ENCODE results near the gene DLG1.

DLG1 gene

DNA sequence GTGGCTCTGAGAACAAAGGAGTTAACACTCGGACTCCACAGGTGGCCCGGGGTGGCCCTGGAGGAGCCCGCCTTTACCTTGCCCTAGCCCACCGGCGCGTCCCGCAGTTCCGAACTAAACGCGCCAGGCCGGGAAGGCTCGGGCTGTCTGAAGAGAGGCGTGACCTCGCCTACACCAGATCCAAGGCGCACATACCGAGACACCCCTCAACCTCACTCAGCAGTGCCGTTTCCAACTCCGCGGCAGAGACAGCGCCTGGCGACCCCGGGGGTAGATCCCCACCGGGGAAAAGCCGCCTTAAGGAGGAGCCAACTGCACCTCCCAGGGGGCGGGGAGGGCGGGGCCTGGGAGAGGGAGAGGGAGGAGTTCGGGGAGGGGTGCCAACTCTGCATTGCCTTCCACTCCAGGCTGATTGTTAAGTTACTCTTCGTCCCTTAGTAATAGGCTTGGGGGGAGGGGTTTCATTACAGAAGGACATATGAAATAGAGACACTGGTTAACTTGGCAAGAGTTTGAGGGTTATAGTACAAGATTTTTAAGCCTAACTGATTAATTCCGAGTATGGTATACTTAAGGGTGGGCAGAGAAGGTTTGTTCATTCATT lies at the start of gene DLG1:
Gene DLG1 (minus strand): TSS at position 272 of the 604 bp plus-strand sequence. CDS start 1,408 bp downstream, outside the sequence.
- H3K9ac ChIP-seq (ENCODE audit: low read depth, low read length): peak within 1 kb of the TSS; percentile 83
- peak within 1 kb of the TSS; percentile 93 for H3K4me3 ChIP-seq (ENCODE audit: low read depth, low read length)
- peaks cover 4% of the 10 kb centered on the region for H3K27me3 ChIP-seq (ENCODE audit: control insufficient read depth, insufficient read depth, low read length)
- no peaks in the 10 kb centered on the region for H3K9me3 ChIP-seq (ENCODE audit: control insufficient read depth, insufficient read depth, low read length)
- H3K4me1 ChIP-seq (ENCODE audit: control insufficient read depth, insufficient read depth, low read length): peaks cover 9% of the 10 kb centered on the region
- H3K36me3 ChIP-seq (ENCODE audit: control insufficient read depth, insufficient read depth, low read length): peaks cover 6% of the 10 kb centered on the region

DNA sequence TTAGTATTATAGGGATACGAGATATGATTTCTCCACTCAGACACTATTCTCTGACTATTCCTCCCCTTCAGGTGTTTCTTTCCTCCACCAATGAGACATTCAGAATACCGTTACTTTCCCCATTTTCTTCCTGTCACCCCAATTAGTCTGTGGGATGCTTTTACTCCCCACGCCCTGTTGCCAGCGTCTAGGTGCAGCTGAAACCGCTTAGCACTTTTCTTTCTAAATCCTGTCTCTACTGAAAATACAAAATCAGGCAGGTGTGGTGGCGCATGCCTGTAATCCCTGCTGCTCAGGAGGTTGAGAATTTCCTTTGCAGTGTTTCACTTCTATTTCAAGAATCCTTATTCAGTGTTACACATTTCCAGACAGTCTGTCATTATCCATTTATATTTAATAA lies 49.6 kb upstream of the DLG1 start:
- Histone ChIP-seq H3K9me3 (ENCODE audit: control insufficient read depth, insufficient read depth, low read length) (no peaks in the 10 kb centered on the region), H3K4me3 (ENCODE audit: low read depth, low read length) (no peak overlapping the region), H3K9ac (ENCODE audit: low read depth, low read length) (no peak overlapping the region), H3K36me3 (ENCODE audit: control insufficient read depth, insufficient read depth, low read length) (no peaks in the 10 kb centered on the region), H3K4me1 (ENCODE audit: control insufficient read depth, insufficient read depth, low read length) (no peaks in the 10 kb centered on the region), H3K27me3 (ENCODE audit: control insufficient read depth, insufficient read depth, low read length) (no peaks in the 10 kb centered on the region)

DNA sequence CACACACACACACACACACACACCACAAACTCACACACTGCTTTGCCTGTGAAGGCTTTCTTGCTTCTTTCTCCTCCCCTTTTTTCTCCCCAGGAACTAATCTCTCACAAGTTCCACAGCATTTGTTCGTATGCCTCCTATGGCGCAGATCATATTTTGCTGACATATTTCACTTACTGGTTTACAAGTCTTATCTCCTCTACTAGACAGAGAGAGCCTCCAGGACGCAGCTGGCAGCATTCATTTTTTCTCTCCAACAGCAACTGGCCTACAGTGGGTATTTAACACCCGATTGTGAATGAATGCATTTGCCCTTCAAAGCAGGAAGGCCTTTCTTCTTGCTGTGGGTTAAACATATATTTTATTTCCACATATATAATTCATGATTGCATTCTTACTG lies 47.0 kb upstream of the DLG1 start:
- H3K27me3 ChIP-seq (ENCODE audit: control insufficient read depth, insufficient read depth, low read length): no peaks in the 10 kb centered on the region
- no peak overlapping the region for H3K9ac ChIP-seq (ENCODE audit: low read depth, low read length)
- no peaks in the 10 kb centered on the region for H3K9me3 ChIP-seq (ENCODE audit: control insufficient read depth, insufficient read depth, low read length)
- no peaks in the 10 kb centered on the region for H3K36me3 ChIP-seq (ENCODE audit: control insufficient read depth, insufficient read depth, low read length)
- H3K4me3 ChIP-seq (ENCODE audit: low read depth, low read length): no peak overlapping the region
- no peaks in the 10 kb centered on the region for H3K4me1 ChIP-seq (ENCODE audit: control insufficient read depth, insufficient read depth, low read length)

DNA sequence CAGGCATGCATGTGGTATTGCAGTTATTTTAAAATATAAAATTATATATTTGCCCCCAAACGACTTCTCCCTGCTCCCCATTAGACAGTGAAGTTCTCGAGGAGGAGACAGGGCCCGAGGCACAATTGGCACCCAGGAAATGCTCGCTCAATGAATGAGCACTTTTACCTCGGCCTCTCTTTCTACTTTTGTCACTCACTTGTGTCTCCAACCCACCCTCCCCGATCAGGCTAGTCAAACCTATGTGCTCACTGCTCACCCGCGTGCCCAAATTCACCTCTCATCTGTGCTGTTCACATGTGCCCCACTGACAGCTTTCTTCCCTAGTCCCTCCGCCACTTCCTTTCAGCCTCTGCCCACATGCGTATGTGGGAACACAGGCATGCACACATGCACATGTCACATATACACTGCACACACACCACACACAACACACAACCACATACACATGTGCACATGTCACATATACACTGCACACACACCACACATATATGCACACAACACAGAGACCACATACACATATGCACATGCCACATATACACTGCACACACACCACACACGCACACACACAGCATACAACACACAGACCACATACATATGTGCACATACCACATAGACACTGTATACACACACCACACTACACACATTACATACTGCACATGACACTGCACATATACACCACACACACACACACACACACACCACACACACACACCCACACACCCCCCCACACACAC lies 46.3 kb upstream of the DLG1 start:
- no peak overlapping the region for H3K9ac ChIP-seq (ENCODE audit: low read depth, low read length)
- H3K27me3 ChIP-seq (ENCODE audit: control insufficient read depth, insufficient read depth, low read length): no peaks in the 10 kb centered on the region
- no peaks in the 10 kb centered on the region for H3K4me1 ChIP-seq (ENCODE audit: control insufficient read depth, insufficient read depth, low read length)
- no peaks in the 10 kb centered on the region for H3K9me3 ChIP-seq (ENCODE audit: control insufficient read depth, insufficient read depth, low read length)
- no peak overlapping the region for H3K4me3 ChIP-seq (ENCODE audit: low read depth, low read length)
- H3K36me3 ChIP-seq (ENCODE audit: control insufficient read depth, insufficient read depth, low read length): no peaks in the 10 kb centered on the region

DNA sequence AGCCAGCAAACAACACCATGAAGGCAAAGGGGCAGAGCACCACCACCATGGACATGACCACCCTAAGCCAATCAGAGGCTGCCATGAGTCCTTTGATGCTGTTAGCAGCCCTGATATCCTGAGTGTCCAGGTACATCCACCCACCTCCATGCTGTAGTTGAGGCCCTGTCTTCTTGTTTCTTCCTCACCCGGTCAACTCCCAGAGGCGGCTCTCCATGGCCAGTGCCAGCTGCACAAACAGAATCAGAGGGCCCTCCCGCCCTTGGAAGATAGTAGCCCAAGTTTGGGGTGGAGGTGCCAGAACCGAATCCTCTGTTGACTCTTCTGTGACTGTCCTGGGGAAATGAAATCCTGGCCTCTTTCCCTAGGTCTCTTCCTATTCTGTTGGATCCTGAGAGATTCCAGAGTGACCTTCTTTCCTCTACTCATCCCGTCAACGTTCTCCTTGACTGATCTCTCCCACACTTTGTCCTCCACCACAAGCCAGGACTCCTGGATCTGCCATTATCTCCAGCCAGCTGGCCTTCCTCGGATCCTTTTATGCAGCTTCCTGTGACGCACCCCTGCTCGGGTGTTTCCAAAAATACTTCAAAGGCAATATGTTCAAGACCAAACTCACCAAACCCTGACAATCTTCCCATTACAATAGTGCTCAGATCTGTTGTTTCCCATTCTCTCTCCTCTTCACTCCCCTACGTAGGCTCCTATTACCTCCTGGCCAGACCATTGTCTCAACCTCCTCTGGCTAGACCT lies 45.4 kb upstream of the DLG1 start:
- Histone ChIP-seq H3K9me3 (ENCODE audit: control insufficient read depth, insufficient read depth, low read length) (no peaks in the 10 kb centered on the region), H3K27me3 (ENCODE audit: control insufficient read depth, insufficient read depth, low read length) (no peaks in the 10 kb centered on the region), H3K36me3 (ENCODE audit: control insufficient read depth, insufficient read depth, low read length) (no peaks in the 10 kb centered on the region), H3K4me3 (ENCODE audit: low read depth, low read length) (no peak overlapping the region), H3K9ac (ENCODE audit: low read depth, low read length) (no peak overlapping the region), H3K4me1 (ENCODE audit: control insufficient read depth, insufficient read depth, low read length) (no peaks in the 10 kb centered on the region)

DNA sequence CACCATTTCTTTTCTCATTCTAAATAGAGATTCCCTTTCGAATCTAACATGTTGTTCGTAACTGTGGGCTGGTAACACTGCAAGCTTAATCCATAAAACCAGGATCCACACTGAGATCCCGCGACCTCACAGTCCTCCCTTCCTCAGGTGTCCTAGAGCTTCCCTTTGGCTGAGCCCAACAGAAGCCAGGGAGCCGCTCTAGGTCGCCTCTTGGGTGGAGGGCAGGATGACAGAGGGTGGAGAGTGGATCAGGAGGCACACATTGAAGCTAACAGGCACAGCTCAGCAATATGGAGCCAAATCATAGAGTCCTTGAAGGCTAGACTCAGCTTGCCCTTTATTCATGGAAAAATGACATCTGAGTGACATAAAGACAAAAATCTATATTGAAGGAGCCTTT lies 44.7 kb upstream of the DLG1 start:
- no peak overlapping the region for H3K9ac ChIP-seq (ENCODE audit: low read depth, low read length)
- no peaks in the 10 kb centered on the region for H3K4me1 ChIP-seq (ENCODE audit: control insufficient read depth, insufficient read depth, low read length)
- no peak overlapping the region for H3K4me3 ChIP-seq (ENCODE audit: low read depth, low read length)
- no peaks in the 10 kb centered on the region for H3K27me3 ChIP-seq (ENCODE audit: control insufficient read depth, insufficient read depth, low read length)
- no peaks in the 10 kb centered on the region for H3K36me3 ChIP-seq (ENCODE audit: control insufficient read depth, insufficient read depth, low read length)
- no peaks in the 10 kb centered on the region for H3K9me3 ChIP-seq (ENCODE audit: control insufficient read depth, insufficient read depth, low read length)

DNA sequence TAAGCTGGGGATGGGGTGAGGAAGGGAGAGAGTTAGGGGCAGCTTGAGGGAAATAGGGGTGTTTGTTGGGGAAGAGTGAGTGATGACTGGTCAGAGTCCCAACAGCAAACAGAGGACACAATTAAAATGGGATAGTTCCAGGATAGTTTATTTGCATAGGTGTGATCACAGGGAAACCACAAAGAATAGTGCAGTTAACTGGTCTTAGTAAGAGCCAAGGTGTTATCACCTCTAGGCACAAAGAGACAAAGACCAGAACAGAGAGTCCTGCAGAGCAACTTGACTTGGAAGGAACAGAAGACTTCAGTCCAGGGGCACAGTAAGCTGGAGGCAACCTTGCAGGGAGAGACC lies 42.1 kb upstream of the DLG1 start:
- no peaks in the 10 kb centered on the region for H3K9me3 ChIP-seq (ENCODE audit: control insufficient read depth, insufficient read depth, low read length)
- H3K4me1 ChIP-seq (ENCODE audit: control insufficient read depth, insufficient read depth, low read length): no peaks in the 10 kb centered on the region
- H3K4me3 ChIP-seq (ENCODE audit: low read depth, low read length): no peak overlapping the region
- no peak overlapping the region for H3K9ac ChIP-seq (ENCODE audit: low read depth, low read length)
- H3K27me3 ChIP-seq (ENCODE audit: control insufficient read depth, insufficient read depth, low read length): no peaks in the 10 kb centered on the region
- no peaks in the 10 kb centered on the region for H3K36me3 ChIP-seq (ENCODE audit: control insufficient read depth, insufficient read depth, low read length)

DNA sequence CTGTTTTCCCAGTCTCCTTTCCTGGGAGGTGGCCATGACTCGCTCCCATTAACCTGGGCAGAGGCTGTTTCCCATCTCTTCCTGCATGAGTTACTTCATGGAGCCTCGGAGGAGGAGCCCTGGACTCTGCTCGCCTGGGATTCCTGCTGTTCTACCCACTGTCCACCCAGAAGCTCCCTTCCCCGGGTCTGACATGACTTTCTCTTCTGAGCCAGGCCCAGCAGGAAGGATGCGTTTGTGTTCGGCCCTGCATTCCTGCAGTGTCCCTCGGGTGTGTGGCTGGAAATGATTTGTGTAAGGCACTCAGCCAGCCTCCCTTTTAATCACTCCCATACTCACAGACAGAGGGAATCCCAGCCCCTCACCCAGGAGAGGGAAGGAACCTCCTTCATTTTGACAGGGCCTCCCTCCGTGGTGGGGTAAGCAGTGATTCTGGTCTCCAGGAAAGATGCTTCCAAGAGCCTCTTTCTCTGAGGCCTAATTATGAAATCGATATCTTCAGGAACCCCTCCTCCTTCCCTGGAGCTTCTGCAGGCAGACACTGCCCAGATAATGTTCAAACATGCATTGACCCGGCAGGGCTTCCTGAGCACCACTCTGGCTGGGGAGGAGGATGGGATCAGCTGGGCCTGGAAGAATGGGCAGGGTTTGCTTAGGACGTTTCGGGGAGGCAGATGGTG lies 41.6 kb upstream of the DLG1 start:
- H3K4me1 ChIP-seq (ENCODE audit: control insufficient read depth, insufficient read depth, low read length): no peaks in the 10 kb centered on the region
- no peaks in the 10 kb centered on the region for H3K36me3 ChIP-seq (ENCODE audit: control insufficient read depth, insufficient read depth, low read length)
- H3K27me3 ChIP-seq (ENCODE audit: control insufficient read depth, insufficient read depth, low read length): no peaks in the 10 kb centered on the region
- no peaks in the 10 kb centered on the region for H3K9me3 ChIP-seq (ENCODE audit: control insufficient read depth, insufficient read depth, low read length)
- H3K4me3 ChIP-seq (ENCODE audit: low read depth, low read length): no peak overlapping the region
- no peak overlapping the region for H3K9ac ChIP-seq (ENCODE audit: low read depth, low read length)

DNA sequence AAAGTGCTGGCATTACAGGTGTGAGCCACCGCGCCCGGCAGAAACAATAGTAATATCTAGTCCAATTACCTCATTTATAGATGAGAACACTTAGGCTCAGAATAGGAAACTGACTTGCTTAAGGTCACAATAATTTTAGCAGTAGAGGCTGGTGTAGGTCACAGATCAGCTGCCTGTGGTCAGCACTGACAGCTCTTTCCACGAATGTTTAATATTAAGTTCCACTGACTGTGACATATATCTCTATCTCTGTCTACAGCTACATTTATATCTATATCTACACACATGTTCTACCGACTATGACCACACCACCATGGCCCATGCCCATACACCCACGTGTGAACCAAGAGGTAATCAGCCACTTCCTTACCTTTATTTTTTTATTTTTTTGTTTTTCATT lies 40.2 kb upstream of the DLG1 start:
- H3K9ac ChIP-seq (ENCODE audit: low read depth, low read length): no peak overlapping the region
- no peaks in the 10 kb centered on the region for H3K9me3 ChIP-seq (ENCODE audit: control insufficient read depth, insufficient read depth, low read length)
- H3K4me3 ChIP-seq (ENCODE audit: low read depth, low read length): no peak overlapping the region
- no peaks in the 10 kb centered on the region for H3K36me3 ChIP-seq (ENCODE audit: control insufficient read depth, insufficient read depth, low read length)
- H3K4me1 ChIP-seq (ENCODE audit: control insufficient read depth, insufficient read depth, low read length): peaks cover 6% of the 10 kb centered on the region
- H3K27me3 ChIP-seq (ENCODE audit: control insufficient read depth, insufficient read depth, low read length): no peaks in the 10 kb centered on the region

DNA sequence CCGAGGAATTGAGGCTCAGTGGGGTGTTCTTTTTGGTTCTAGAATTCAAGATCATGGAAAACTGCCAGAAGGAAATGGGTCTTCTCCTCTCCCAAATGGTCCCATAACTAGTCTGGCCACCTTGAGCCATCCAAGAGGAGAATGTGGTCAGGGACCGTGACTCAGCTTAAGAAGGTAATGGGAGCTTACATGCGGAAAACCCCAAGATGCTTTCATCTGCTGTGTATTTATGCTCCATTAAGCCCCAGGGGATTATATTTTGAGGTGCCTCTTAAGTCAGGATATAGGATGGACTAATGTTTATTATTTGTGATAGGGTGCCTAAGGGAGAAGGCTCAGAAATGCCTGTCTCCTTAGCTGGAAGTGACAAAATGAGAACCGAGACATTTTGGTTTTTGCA lies 39.2 kb upstream of the DLG1 start:
- Histone ChIP-seq H3K4me3 (ENCODE audit: low read depth, low read length) (no peak overlapping the region), H3K4me1 (ENCODE audit: control insufficient read depth, insufficient read depth, low read length) (peaks cover 9% of the 10 kb centered on the region), H3K9ac (ENCODE audit: low read depth, low read length) (no peak overlapping the region), H3K27me3 (ENCODE audit: control insufficient read depth, insufficient read depth, low read length) (no peaks in the 10 kb centered on the region), H3K36me3 (ENCODE audit: control insufficient read depth, insufficient read depth, low read length) (no peaks in the 10 kb centered on the region), H3K9me3 (ENCODE audit: control insufficient read depth, insufficient read depth, low read length) (no peaks in the 10 kb centered on the region)

DNA sequence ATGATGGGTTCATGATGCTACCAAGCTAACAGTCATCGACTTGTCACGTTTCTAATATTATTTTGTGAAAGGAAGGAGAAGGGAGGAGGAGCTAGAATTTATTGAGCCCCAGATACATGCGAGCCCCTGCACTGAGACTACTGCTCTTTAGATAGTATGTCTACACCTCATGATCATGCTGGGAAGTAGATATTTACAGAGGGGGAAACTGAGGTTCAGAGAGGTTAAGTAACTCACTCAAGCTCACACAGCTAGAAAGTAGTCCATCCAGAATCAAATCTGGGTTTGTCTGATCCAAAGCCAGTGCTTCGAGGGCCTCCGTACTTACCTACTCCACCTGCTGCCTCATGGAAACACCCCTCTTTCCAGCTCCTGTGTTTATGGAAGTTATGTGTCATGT lies 38.8 kb upstream of the DLG1 start:
- Histone ChIP-seq H3K27me3 (ENCODE audit: control insufficient read depth, insufficient read depth, low read length) (no peaks in the 10 kb centered on the region), H3K9me3 (ENCODE audit: control insufficient read depth, insufficient read depth, low read length) (no peaks in the 10 kb centered on the region), H3K36me3 (ENCODE audit: control insufficient read depth, insufficient read depth, low read length) (no peaks in the 10 kb centered on the region), H3K9ac (ENCODE audit: low read depth, low read length) (no peak overlapping the region), H3K4me1 (ENCODE audit: control insufficient read depth, insufficient read depth, low read length) (peaks cover 9% of the 10 kb centered on the region), H3K4me3 (ENCODE audit: low read depth, low read length) (no peak overlapping the region)
